ENCODE measurements around the gene ULK2.

The ULK2 gene

GRCh38 chr17:19762515-19762961, 105.2 kb downstream of the ULK2 start:
- TF ChIP-seq RAD21 (IDR thresholded peaks at IDR 0.05; ENCODE audit: low read depth) (peak; percentile 79), TAF1 (IDR thresholded peaks at IDR 0.05; ENCODE audit: low read depth) (no peak)

GRCh38 chr17:19760746-19761145, 107.0 kb downstream of the ULK2 start:
- TF ChIP-seq EGR1 (IDR thresholded peaks at IDR 0.05), result no peak
- TF ChIP-seq TCF12 (IDR thresholded peaks at IDR 0.05; ENCODE audit: low read depth), result no peak
- TF ChIP-seq CEBPB (IDR thresholded peaks at IDR 0.05), result no peak
- no peak for TF ChIP-seq USF1 (IDR thresholded peaks at IDR 0.05)
- TF ChIP-seq YY1 (IDR thresholded peaks at IDR 0.05; ENCODE audit: low read depth), result no peak
- no peak for TF ChIP-seq EP300 (IDR thresholded peaks at IDR 0.05; ENCODE audit: borderline replicate concordance)
- TF ChIP-seq CREB1 (IDR thresholded peaks at IDR 0.05; ENCODE audit: low read depth), result no peak
- TF ChIP-seq MAX (IDR thresholded peaks at IDR 0.05), result no peak
- TF ChIP-seq NFIC (IDR thresholded peaks at IDR 0.05), result no peak
- no peak for TF ChIP-seq ZBTB7A (IDR thresholded peaks at IDR 0.05; ENCODE audit: low read depth)
- no peak for TF ChIP-seq FOXM1 (IDR thresholded peaks at IDR 0.05; ENCODE audit: borderline replicate concordance, low read depth)
- no peak for TF ChIP-seq REST (IDR thresholded peaks at IDR 0.05; ENCODE audit: low read depth)
- TF ChIP-seq TEAD4 (IDR thresholded peaks at IDR 0.05), result no peak
- no peak for TF ChIP-seq TAF1 (IDR thresholded peaks at IDR 0.05; ENCODE audit: low read depth)
- no peak for TF ChIP-seq RAD21 (IDR thresholded peaks at IDR 0.05; ENCODE audit: low read depth)

GRCh38 chr17:19759568-19760549, 107.9 kb downstream of the ULK2 start:
- no peak for TF ChIP-seq REST (IDR thresholded peaks at IDR 0.05; ENCODE audit: low read depth)
- no peak for TF ChIP-seq EGR1 (IDR thresholded peaks at IDR 0.05)
- TF ChIP-seq NFIC (IDR thresholded peaks at IDR 0.05), result no peak
- TF ChIP-seq TAF1 (IDR thresholded peaks at IDR 0.05; ENCODE audit: low read depth), result no peak
- no peak for TF ChIP-seq TCF12 (IDR thresholded peaks at IDR 0.05; ENCODE audit: low read depth)
- TF ChIP-seq RAD21 (IDR thresholded peaks at IDR 0.05; ENCODE audit: low read depth), result no peak

- TF ChIP-seq NFIC (IDR thresholded peaks at IDR 0.05), result no peak
- TF ChIP-seq EP300 (IDR thresholded peaks at IDR 0.05; ENCODE audit: borderline replicate concordance), result no peak
- no peak for TF ChIP-seq FOXM1 (IDR thresholded peaks at IDR 0.05; ENCODE audit: borderline replicate concordance, low read depth)
- no peak for TF ChIP-seq CEBPB (IDR thresholded peaks at IDR 0.05)
- no peak for TF ChIP-seq TEAD4 (IDR thresholded peaks at IDR 0.05)
- TF ChIP-seq REST (IDR thresholded peaks at IDR 0.05; ENCODE audit: low read depth), result no peak
- TF ChIP-seq RAD21 (IDR thresholded peaks at IDR 0.05; ENCODE audit: low read depth), result no peak
- no peak for TF ChIP-seq YY1 (IDR thresholded peaks at IDR 0.05; ENCODE audit: low read depth)
- no peak for TF ChIP-seq USF1 (IDR thresholded peaks at IDR 0.05)
- TF ChIP-seq TAF1 (IDR thresholded peaks at IDR 0.05; ENCODE audit: low read depth), result no peak
- no peak for TF ChIP-seq TCF12 (IDR thresholded peaks at IDR 0.05; ENCODE audit: low read depth)
- TF ChIP-seq ZBTB7A (IDR thresholded peaks at IDR 0.05; ENCODE audit: low read depth), result no peak
- no peak for TF ChIP-seq EGR1 (IDR thresholded peaks at IDR 0.05)
- no peak for TF ChIP-seq CREB1 (IDR thresholded peaks at IDR 0.05; ENCODE audit: low read depth)
- TF ChIP-seq MAX (IDR thresholded peaks at IDR 0.05), result no peak
Measured at GRCh38 chr17:19757536-19758180, 110.1 kb downstream of the ULK2 start.

Data from Ishikawa (cell line).